ENCODE results near the gene TMEM126B.
"Not testable (repeated sequence)": the region's sequence is repeated elsewhere in the genome, so short reads cannot be mapped to it uniquely, and the experiment has no call there.

Gene TMEM126B

DNA sequence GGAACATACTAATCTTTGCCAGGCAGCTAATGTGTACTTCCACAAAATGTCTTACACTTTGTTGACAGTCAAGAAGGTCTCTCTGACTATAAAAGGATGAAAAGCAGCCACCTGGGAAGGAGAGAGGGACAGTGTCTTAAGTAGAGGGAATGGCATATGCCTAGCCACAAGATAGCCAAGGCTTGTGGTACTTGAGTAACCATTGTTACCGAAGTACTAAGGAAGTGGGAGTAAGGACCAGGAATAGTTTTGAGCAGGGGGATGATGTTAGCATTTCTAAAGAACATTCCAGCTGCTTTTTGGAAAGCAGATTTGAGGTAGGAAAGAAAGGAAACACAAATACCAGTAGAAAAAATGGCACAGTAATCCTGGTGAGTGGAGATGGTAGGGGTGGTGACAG lies 22.7 kb downstream of the TMEM126B start:
- no peak for DNase-seq

DNA sequence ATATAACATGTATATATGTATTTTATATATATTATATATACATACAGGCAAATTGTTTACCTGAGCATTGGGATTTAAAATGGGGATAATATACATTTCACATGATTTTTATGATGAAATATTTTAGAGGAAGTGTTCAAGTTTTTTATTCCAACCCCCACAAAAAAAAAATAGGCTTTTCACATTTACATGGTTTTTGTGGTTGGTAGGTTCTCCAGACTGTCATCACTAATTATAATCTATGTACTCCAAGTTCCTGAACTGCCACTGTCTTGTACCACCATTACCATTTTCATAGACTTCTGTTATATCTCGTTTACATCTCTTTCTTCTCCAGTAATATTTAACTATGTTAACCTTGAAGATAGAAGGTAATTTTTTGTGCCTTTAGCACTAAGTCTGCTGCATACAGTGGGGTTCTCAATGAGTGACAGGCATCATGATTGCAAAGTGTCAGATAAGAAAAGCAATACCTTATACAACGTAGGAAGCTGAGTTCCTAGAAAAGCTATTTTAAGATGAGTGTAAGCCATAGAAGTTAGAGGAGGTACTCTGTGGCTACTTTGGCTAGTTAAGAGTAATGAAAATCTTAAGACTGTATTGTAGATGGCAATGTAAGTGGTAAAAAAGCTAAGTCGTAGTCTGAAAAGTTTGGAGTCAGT lies 24.5 kb downstream of the TMEM126B start:
- DNase-seq = no peak

DNA sequence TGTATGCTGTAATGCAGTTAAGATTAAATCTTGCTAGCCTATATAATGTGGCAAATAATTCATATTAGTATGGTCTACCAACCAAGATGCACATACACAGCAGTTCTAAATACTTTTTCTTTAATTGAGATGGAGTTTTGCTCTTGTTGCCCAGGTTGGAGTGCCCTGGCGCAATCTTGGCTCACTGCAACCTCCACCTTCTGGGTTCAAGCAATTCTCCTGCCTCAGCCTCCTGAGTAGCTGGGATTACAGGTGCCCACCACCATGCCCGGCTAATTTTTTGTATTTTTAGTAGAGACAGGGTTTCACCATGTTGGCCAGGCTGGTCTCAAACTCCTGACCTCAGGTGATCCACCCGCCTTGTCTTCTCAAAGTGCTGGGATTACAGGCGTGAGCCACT lies 25.9 kb downstream of the TMEM126B start:
- not testable (repeated sequence) for DNase-seq

DNA sequence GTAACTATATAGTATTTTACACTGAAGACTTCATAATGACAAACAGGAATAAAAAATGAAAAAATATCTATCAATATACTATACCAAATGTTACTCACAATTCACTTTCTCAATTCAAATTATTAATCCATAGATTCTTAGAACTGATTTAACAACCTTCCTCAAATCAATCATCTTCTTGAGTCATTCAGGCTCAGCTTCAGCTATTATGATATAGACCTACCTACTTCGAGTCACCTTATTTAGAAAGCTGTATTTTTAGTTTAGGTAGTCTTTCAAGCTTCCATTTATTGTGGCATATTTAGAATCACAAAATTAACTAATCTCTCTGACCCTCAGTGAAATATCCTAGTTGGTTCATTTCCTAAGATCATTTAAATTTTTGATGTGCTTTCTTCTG lies 28.4 kb downstream of the TMEM126B start:
- DNase-seq = no peak

DNA sequence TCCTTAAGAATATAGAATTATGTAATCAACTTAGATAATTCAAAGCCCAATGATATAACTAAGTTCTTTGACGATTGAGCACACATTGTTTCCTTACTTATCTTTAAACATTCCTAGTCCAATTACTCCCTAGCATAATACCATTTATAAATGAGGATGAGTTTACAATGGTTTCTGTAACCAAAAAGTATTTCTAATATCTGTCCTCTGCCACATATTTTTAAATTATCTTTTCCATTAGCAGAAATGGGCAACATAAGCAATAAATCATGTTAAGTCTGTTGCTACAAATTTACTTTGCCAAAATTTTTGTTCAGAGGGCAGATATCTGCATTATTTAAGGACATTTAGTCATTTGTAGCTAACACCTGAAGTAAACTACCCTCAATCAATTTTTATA lies 29.8 kb downstream of the TMEM126B start:
- DNase-seq = no peak

DNA sequence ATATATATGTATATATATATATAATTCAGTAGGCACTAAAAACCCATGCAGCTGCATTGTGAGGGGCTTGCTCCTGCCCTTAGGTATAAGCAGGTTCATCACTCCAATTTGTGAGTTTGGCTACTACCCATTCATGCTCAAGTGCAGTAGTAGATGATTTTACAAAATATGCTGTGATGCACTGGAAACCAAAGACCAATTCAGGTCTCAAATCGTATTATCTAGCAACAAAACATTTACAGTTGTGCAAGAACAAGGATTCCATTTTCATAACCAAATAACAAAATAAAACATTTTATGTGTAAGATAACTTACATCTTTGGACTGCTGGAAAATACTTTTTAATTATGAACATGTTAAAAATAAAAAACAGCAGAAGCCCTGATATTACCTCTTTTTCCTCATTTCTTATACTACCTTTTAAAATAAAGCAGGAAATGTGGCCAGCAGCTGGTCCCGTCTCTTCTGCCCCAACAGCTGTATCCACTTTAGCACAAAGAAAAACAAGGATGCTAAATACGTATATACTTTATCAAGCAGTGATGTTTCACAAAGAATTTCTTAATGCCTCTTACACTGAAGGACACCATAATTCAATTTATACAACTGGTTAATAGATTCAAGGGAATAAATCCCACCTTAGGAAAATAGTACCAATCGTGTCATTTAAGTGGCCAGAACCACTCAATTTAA lies 33.7 kb downstream of the TMEM126B start:
- DNase-seq = no peak

DNA sequence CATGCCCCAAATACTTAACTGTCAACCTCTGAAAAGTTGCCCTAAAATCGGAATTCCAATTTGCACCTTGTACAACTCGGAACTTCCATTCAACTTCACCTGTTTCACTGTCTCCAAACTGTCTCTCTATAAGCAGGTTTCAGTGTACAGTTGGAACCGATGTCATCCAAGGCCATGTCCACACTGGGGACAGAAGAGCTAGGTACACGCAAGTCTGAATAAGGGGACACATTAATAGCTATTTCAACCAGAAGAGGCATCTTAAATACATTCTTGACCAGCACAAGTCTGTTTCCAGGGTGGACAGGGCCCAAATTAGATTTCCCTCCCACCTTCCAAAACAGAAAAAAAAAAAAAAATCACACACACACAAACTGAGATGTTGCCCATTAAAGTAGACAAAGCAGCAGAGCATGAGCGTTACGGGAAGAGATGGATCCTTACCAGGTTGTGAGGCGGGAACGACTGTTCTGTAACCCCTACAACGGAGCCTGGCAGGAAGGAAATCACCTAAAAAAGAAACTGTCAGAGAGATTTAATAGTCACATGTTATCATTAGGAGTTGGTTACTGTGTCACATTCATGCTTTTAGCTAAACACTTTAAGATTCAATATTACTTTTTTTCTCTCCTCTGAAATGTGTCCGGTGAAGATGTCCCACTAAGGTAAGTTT lies 34.8 kb downstream of the TMEM126B start:
- no peak for DNase-seq

DNA sequence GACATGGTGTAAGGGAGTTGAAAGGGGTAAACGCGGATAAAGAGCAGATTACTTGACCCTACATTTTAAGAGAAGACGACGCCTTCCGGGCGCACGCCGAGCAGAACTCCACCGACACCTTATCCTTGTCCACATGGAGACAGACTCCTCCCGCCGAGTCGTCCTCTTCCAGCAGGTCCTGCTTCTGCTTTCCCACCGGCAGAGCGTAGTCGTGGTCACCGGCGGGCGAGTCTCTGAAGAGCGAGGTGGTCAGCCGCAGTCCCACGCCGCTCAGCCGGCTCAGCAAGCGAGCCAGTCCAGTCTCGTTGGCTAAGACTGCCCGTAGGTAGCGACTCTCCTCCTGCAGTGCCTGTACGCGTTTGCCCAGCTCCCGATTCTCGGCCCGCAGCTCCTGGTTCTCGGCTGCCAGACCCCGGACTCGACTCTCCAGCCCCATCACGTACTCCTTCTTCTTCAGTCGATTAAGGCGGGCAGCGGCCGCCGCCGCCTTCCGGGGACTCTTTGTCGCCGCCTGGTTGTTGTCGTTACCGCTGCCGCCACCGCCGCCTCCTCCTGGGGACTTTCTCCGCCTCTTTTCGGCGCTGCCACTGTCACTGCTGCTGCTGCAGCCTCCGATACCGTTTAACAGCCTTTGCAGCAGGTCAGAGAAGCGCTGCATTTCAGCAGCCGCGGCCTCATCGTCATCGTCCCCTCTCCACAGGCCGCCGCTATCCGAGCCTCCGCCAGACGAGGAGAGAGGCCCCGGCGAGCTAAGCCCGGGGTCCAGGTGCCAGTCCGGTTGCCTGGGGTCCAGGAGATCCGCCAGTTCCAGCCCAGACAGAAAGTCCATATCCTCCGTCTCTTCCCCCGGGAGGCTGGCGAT lies 35.6 kb downstream of the TMEM126B start:
- peak; percentile 82 for DNase-seq

DNA sequence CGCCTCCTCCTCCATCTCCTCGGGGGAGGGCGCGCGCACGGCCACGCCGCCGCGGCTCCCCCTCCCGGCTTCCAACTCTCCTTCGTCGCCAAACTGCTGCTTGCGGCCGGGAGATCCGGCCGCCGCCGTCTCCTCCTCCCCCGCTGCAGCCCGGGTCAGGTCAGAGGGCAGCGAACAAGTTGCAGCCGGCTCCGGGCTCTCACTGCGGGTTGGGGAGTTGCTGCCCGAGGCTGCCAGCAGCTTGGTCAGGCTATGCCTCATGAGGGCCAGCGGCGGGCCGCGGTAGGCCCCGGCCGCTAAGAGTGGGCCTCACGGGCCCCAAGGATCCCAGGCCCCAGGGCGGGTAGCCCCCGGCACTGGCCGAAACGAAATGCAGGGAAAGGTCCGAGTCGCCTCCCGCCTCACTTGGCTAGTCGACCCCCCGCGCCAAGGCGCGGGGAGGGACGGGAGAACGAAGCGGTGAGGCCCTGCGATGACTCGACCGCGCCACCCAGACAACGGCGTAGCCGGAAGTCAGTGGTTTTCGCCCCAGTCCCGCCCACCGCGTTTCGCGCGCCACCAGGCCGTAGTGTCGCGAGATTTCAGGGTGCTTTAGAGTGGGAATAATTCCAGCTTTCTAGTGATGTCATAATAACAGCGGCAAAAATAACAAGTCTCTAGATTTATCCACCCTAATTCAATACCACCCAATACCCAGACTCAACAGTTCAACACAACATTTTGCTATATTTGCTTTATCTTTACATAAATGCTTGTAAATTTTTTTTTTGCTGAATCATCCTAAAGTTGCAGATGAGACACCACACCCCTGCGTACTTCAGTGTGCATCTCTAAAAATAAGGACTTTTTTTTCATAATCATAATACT lies 36.5 kb downstream of the TMEM126B start, which contains the start of gene CREBZF:
TSS of gene CREBZF (minus strand) at position 515 of the 867 bp plus-strand sequence. CDS start at position 261, 254 bp downstream.
- peak; percentile 91 for DNase-seq

DNA sequence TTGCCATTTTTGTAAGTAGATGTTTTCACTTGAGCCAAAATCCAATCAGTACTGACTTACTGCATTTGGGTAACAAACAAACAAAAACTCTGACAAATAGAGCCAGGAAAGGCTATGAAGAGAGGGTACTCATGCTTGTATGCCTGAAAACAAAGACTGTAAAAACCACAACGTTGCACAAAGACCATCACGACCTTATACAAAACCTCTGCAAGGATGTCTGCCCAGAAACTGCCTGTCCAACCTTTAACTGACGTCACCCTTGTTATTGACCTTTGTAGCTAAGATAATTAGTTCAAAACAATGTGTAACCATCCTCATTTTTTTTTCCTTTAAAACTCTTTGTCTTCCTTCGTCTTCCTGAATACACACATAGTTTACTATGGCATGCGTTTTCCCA lies 37.3 kb downstream of the TMEM126B start:
- DNase-seq = no peak

DNA sequence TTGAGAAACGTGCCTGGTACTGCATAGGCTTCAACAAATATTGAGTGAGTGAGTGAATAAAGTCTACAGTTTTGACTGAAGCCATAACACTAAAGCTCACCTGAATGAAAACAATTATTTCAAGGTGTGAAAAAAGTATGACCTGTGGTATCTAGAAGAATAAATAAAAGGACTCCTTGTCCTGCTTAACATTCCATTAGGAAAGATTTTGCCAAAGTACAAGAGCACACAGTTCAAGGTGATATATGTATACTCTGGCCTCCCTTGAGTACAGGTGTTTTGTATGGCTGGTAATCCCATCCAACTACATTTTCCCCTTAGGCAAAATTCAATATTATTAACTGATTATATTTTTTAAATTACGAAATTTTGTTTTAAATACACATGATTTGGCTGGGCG lies 38.3 kb downstream of the TMEM126B start:
- no peak for DNase-seq

DNA sequence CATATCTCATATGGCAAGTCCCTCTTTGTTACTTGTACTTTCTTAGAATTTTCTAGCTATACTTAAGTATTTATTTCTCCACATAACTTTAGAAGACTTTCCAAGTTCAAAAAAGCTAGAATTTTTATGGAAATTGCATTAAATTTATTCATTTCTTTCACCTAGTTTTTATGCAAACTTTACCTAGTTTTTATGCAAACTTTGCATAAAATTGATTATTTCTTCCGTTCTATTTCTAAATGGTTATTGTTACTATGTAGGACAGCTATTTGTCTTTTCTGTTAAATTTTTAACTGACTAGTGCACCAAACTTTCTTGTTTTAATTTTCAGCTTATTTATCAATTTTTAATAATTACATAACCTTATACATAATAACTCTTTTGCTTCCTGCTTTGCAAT lies 39.8 kb downstream of the TMEM126B start:
- no peak for DNase-seq

DNA sequence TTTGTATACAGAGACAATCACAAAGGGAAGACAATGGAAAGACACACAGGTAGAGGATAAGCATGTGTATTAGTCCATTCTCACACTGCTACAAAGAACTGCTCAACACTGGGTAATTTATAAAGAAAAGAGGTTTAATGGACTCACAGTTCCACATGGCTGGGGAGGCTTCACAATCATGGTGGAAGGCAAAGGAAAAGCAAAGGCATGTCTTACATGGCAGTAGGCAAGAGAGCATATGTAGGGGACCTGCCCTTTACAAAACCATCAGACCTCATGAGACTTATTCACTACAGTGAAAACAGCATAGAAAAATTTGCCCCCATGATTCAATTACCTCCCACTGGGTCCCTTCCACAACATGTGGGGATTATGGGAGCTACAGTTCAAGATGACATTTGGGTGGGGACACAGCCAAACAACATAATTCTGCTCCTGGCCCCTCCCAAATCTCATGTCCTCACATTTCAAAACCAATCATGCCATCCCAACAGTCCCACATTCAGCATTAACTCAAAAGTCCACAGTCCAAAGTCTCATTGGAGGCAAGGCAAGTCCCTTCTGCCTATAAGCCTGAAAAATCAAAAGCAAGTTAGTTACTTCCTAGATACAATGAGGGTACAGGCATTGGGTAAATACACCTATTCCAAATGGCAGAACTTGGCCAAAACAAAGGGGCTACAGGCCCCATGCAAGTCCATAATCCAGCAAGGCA lies 42.7 kb downstream of the TMEM126B start:
- not testable (repeated sequence) for DNase-seq

DNA sequence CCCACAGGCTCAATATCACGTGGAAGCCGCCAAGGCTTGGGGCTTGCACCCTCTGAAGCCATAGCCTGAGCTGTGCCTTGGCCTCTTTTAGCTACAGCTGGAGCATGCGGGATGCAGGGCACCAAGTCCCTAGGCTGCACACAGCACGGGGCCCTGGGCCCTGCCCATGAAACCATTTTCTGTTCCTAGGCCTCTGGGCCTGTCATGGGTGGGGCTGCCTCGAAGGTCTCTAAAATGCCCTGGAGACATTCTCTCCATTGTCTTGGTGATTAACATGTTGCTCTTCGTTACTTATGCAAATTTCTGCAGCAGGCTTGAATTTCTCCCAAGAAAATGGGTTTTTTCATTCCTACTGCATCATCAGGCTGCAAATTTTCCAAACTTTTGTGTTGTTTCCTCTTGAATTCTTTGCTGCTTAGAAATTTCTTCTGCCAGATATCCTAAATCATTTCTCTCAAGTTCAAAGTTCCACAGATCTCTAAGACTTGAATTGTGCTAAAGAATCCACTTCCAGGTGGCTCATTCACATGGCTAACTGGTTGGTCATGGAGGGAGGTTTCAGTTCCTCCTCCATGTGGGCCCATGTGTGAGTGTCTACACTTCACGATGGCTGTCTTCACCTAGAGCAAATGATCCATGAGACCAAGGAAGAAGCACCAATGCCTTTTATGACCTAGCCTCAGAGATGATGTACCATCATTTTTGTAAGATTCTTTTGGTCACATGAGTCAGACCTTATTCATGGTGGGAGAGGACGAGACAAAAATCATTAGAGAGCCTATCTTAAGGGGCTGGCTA lies 43.9 kb downstream of the TMEM126B start:
- no peak for DNase-seq

DNA sequence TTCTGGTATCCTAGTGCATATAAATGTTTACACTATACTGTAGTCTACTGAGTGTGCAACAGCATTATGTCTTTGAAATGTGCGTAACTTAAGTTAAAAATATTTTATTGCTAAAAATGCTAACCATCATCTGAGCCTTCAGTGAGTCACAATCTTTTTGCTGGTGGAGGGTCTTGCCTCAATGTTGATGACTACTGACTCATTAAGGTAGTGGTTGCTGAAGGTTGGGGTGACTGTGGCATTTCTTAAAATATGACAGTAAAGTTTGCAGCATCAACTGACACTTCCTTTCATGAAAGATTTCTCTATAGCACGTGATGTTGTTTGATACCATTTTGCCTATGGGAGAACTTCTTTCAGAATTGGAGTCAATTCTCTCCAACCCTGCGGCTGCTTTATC lies 45.0 kb downstream of the TMEM126B start:
- DNase-seq = no peak

DNA sequence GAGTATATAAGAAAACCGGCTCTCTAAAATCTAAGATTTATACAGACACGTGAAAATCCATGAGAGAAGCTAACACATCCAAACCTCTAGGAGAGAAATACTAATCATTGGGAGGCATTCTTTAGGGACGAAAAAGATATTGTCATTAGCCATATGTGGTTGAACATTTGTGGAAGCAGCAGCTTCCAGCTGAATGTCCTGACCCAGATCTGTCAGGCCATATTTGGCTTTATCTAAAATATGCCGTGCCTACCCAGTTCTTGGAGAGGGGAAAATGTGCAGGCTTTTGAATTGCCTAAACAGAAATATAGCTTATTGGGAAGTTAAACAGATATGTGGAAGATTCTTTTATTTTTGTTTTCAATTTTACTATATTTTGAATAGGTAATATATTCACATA lies 51.2 kb downstream of the TMEM126B start:
- DNase-seq = no peak

DNA sequence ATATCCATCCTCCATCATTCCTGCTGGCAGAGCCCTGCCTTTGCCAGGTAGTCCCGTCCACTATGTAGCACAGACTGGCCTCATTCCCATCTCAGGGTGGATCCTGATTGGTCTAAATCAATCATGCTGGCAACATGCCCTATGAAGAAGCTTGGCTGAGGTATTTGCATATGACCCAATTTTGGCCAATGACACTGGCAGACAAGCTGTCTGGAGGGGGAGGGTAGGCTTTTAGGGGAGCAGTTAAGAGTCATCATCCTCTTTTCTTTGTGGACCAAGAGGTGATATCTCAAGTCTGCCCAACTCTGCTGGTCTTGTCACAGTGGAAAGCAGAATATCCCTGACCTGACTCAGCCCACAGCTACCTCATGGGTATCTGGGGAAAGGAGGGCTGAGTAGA lies 52.5 kb downstream of the TMEM126B start:
- DNase-seq = no peak

DNA sequence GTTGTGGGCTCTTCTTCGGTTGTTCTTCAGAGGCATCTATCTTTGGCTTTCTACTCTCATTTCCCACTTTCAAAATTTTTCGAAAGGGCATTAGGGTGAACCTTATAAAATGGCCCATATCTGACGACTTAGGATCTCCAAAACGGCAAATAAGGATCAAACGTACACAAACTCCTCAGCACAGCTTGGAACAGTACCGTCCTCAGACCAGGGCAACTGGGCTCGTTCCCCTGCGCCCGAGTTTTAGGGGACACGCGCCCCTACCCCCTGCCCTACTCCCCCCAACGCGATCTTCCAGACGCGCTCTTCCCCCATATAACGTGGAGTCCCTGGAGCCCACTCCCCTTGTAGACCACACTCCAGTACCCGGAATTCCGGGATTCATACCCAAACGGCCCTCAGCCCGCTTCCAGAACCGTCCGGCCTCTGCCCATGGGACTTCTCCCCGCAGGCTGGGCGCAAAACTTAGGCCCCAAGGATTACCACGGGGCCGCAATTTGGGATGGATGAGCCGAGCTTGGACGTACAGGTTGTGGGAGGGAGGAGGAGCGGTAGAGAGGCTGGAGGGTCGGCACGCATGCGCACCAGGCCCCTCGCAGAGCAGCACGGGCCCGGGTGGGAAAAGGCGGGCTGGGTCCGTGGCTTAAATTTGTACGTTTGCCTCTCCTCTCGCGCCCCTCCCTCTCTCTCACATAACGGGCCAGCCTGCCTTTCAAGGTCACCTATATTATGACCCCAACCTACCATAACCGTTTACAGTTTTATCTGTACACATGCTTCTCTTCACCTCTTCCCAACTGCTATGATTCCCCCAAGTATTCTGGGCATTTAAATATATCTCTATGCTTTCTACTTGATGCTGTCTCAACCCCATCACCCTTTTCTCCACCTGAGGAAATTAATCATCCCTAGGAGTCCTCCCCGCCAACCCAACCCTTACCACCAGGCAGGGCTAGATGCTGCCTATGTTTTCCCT lies 54.2 kb downstream of the TMEM126B start:
- peak; percentile 68 for DNase-seq

DNA sequence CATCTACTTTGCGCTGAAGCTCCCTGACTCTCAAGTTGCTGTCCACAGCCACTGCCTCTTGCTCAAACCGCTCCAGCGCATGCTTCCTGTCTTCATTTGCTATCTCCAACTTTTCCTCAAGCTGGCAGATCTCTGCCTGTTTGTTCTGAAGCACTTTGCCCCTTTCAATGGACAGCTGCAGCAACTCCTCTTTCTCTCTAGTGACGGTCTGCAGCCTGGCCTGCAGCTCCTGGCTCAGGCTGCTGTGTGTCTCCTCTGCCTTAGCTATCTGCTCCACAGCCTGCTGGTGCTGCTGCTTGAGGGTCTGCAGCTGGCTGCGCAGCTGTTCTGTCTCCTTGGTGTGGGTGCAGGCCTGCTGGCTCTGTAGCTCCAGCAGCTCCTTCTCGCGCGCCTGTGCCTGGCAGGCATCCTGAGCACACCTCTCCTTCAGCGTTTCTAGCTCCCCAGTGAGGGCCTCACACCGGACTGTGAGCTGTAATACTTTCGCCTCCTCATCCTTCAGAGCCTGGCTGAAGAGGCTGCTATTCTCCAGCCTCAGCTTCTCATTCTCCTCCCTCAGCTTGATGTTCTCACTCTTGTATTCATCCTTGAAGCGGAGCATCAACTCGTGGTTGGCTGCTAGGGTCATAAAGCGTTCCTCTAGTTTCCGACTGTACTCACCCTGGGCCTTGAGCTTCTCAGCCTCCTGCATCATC lies 56.9 kb downstream of the TMEM126B start:
- no peak for DNase-seq
